HG03196 (cell line): Measurements from ENCODE around the gene PLOD2.

ENCODE experiments used
- ATAC-seq: cut with Tn5 transposase; IDR thresholded peaks from one replicate; pipeline ENCODE4 v1.9.1; 2021; ENCODE audit not compliant: unreplicated experiment

PLOD2 gene

DNA sequence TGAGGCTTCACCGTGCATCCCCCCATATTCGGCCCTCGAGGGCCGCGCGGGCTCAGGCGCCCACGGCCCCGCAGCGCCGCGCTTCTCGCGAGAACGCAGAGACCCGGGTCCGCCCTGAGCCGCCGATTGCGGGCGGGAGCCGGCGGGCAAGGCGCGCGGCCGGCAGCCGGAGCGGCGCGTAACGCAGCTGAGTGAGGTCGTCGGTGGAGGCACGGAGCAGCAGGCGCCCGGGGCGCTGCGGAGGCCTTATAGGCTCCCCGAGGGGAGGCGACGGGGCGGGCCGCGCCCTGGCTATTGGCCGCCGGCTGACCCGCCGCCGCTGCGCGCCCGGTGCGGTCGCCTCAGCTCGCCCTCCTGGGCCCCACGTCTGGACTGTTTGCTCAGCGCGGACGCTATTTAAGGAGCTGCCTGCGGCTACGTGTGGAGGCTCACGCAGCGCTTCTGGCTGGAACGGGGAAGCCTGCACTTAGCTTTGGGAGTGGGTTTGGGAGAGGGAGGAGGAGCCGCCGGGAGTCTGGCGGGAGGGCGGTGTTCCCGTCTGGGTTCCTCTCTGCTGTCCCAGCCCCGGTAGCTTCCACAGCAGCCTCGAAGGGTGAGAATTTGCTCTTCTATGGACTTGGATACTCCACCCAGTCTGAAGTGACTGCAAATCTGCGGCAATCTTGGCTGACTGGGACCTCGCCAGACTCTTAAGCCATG is at the start of gene PLOD2:
Gene PLOD2 (minus strand): TSS at position 221 of the 699 bp plus-strand sequence. CDS start 195 bp downstream, at position 26.
- peak; percentile 67 for ATAC-seq

DNA sequence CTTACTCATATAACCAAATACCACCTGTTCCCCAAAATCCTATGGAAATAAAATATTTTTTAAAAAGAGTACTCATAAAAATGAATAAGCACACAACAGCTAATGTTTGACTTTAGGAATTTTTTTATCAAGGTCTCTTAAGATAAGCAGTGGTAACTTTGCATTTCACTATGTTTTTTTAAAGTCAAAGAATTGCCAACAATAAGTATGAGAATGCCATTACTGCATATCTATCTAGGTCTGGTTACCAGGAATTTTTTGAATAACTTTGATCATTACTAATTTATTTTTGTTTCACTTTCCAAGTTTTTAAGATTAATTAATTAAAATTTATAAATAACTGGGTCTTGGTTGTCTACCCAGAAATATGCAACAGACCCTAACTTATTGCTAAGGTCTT is 48.4 kb upstream of the PLOD2 start:
- ATAC-seq = no peak

DNA sequence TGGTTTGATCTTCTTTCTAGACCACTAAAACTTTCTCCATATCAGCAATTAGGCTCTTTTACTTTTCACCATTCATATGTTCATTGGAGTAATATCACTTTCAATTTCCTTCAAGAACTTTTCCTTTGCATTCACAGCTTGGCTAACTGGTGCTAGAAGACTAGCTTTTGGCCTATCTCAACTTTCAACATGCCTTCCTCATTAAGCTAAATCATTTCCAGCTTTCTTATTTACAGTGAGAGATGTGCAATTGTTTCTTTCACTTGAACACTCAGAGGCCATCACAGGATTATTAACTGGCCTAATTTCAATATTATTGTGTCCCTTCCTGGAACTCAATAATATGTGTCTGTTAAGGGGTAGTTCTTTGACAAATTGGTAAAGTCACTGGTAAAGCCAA is 42.8 kb upstream of the PLOD2 start:
- ATAC-seq = no peak

DNA sequence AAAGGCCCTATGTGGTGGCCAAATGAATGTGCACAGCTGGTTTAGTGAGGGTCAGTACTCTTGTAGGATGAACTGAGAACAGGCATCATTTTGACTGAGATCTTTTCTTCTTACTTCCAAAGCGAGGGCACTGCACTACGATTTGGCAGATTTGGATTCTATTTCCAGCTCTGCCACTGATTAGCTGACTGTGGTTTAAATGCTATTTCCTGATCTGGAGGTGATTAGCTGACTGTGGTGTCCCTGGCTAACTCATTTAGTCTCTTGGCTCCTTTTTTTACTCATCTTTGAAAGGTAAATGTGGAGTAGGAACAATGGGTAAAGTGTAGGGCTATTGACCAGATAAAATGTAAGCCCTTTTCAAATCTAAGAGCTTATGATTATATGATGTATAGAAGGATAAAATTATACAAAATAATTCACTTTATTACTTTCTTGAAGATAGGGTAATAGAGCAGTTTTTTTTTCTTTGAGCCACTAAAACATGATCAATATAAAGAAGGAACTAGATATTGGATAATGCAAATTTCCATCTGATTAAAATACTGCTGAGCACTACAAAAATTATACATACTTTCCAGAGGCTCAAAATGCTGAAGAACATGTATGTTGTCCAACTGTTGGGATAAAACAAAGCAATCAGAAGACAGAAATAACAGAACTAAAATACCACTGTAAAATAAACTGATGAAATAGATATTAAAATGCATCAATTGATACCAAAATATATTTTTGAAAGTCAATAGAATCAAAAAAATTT is 39.7 kb upstream of the PLOD2 start:
- no peak for ATAC-seq

DNA sequence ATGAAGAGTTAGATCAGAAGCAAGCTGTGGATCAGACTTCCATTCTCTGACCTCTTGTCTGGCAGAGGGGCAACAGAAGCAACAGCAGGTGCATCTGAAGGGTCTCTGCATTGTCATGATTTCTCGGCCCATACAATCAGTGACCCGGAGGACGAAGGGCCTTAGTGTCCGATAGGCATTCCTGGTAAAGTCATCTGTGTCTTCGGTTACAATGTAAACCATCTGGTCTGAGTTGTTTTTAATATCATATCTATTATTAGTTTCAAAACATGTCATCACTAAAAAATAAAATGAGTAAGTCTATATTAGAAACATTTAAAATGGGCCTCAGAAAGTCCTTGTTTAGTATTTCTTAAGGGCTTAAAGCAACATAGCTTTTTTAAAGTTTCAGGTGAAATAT is 38.8 kb upstream of the PLOD2 start:
- no peak for ATAC-seq

DNA sequence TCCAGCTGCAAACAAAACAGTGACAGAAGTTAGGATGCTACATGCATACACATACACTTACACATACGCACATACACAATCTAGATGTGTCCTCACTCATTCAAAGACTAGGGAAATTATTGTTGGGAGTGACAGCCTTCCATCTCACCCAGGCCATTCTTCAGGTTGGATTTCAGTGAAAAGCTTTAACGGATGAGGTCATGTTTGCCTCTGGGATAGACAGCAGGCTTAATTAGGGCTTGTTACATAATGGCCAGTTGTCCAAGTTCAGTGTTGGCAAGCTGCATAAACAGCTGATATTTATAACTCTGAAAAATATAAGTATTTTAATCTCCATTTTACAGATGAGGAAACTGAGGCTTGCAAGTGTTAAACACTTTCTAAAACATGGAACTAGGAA is 35.8 kb upstream of the PLOD2 start:
- no peak for ATAC-seq

DNA sequence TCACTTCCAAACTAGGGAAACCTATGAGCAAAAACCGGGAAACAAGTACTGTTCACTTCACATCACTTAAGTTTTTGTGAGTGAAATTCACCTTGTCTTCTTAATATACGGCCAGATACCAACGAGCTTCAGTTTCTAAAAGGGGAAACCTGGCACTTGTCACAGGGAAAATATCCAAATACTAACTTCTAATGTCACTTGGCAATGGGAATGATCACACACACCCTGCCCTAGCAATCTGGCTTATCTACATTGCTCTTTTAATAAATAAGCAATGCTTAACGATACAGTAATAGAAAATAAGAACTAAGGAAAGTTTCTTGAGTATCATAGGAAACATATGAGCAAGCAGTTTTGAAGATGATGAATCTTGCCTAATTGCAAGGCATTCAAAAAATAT is 34.6 kb upstream of the PLOD2 start:
- no peak for ATAC-seq

DNA sequence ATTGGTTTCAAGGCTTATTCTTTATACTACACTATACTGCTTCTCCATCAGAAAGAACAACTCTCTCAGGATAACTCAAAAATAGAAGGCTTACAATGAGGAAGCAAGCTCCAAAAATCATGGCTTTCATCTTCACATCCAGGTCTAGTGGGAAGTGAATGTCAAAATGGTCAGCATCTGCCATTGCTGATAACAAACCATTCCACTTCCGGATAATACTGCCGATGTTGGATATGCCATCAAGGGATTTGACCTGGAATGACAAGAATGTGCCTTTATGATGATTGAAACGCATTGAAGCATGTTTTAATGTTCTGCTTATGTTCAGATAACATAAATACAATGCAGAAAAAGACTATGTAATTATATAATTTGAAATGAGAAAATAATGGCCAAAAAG is 34.0 kb upstream of the PLOD2 start:
- no peak for ATAC-seq

DNA sequence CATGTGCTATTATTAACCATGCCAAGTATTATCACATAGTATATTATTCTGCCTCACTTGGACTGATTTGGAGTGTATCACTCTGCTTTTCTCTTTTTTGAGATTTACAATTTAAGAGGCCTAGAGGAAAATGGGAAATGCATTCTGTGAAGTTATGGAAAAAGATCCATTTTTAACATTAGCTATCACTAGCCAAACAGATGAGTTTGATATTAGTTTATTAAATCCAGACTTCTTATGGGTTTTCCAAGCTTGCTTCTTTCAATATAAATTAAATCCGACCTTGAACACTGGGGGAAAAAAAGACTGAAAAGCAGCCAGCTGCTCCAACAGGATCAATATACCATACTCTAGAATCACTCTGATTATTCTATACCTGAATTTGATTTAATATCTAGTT is 30.1 kb upstream of the PLOD2 start:
- no peak for ATAC-seq

DNA sequence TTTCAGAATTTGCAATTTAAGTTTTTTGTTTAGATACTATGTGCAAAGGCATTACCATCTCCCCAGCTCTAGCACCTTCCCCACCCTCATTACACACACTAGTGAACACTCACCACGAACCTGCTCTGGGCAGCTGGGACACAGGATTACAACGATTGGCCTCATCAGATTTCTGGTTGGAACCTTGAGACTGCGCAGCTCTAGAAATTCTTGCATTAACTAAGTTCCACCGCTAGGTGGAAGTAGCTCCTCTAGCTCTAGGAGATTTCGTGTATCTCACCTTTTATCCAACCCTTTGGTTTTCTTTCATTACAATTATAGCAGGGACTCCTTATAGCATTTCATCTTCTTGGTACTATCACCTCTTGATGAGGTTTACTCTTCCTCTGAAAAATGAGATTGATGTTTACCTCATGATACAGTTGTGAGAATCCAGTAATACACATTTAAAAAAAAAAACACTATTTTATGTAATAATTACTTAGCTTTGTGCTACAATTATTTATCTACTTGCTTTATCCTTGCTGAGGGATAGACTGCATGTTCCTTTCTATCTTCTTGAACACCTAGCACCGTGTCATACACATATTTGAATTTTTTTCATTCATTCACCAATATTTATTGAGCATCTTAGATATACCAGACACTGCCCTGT is 28.7 kb upstream of the PLOD2 start:
- peak; percentile 94 for ATAC-seq

DNA sequence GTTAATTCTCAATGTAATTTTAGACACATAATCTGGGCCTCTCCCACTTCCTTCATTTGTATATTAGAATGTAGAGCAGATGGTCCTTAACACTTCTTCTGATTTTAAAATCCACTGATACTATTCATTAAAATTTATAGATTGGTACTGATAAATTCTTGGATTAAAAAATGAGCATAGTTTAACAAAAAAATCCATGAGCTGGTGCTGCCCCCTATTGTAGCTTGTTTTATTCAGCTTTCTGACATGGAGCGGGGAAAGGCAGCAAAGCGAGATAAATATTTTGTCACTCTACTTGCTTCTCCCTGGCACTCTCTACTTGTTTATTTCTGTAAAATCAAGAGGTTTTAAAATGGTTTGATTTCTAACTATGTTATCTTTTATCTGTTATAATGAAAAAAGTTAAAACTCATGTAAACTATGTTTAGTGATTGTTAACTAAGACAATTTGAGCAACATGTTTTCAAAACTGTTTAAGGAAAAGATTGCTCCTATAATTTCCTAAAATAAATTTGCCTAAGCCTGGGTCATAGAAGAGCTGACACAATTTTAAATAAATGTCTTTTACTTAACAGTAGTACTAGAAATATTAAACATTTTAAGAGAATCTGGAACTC is 26.5 kb upstream of the PLOD2 start:
- no peak for ATAC-seq

DNA sequence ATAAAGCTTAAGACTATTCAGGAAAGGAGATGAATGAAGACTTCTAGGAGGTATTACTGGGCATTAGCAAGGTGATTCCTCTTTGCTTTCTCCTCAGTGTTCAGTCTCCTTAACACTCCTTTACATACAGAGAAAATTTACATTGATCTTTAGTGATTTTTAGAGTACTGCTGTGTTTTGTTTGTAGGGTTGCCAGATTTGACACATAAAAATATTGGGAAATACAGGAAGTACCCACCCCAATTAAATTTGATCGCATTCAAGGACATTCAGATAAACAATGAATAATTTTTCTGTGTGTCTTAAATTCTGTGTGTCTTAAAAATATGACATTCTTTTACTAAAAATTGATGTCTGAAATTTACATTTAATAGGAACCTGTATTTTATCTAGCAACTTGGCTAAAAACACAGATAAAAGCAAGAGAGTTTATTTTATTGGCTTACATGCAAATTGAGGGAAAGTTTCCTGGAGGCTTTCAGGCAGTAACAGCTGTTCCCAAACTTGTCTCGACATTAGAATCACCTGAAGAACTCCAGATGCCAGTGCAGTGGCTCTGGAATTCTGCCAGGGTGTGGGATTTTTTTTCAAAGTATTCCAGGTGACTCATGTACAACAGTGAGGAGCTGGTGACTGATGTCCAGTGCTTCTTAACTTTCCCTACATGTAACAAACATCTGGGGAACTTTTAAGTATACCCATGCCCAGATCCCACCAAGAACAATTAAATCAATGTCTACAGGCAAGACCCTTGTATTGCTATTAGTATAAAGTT is 23.4 kb upstream of the PLOD2 start:
- no peak for ATAC-seq

DNA sequence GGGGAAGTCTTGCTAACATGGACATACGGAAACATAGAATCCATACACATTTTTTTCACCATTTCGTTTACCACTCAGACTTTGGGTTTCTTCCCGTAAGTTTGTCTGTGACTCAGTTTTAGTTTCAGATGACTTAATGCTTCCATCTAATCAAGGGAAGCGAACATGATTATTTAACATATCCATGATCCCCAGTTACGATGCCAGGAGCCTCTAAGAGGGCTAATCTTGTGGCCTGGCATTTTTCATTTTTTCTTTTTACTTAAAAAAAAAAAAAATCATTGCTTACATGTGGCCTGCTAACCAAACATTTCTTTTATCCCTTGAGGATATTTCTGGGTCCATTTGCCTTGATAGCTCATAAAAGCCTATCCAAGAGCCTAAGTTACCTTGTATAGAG is 20.2 kb upstream of the PLOD2 start:
- no peak for ATAC-seq

DNA sequence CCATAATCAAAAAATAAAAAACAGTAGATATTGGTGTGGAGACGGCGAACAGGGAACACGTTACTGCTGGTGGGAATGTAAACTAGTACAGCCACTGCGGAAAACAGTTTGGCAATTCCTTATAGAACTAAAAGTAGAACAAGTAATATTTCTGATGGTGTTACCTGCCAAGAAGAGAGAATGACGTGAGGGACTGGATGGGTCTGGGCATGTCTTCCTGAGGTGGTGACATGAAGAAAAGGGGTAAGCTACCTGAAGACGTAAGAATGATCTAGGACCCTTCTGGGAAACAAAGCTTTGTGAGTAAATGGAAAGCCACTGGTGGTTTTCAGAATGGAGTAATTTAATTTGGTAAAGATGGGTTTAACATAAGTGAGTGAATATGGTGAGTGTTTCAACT is 19.4 kb upstream of the PLOD2 start:
- no peak for ATAC-seq

DNA sequence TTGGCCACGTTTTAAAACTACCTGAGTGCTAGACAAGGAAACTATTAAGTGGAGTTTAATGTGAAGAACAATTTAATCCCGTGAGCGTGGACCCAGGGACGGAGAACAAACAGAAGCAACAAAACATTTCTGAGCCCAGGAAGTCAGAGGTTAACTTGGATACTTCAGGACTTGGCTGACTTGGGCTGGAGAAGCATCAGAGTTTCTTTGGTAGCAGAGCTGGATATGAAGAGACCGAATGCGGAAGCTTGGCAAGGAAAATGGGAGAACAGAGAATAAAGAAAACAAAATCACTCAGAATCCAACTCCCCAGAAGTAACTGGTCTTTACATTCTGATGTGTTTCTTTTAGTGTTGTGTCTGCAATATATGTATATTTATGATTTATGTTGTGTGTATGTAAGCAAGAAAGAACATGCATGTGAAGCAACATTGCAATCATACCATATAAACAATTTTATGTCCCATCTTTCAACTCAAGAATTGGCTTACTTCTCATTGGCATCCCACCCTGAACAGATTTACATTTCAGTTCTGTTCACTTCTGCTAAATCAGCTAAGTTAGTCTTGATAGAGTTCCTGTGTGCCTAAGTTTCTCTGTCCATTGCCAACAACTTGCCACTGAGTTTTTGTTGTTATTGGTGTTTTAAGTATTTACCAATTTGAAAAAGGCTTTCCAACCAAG is 17.2 kb upstream of the PLOD2 start:
- no peak for ATAC-seq

DNA sequence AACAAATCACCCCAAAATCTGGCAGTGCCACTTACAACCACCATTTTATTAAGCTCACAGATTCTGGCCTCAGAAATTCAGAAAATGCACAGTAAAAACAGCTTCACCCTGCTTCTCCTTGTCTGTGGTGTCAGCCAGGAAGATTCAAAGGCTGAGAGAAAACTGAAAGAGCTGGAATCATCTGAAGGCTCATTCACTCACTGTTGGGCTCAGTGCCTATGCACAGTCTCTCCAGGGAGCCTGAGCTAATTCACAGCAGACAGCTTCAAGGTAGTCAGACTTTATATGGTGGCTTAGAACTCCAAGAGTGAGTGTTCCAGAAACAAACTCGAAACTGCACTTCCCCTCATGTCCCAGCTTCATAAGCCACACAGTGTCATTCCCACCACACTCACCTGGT is 16.5 kb upstream of the PLOD2 start:
- no peak for ATAC-seq

DNA sequence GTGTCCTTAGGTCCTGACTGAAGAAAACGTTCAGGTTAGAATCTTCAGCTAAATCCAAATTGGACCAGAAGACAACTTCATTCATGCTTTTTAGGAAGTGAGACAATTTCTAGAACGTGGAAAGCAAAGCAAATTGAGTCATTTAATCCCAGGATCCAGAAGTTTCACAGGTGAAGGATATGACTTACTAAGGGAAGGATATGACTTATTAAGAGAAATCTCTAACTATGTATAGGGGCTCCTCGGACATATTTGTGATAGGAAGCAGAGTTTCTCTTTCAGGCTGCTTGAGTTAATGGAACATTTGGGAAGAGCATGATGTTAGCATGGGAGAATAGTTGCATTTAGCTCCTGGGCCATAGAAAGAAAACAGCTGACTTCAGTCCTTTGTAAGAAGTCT is 16.1 kb upstream of the PLOD2 start:
- ATAC-seq = no peak

DNA sequence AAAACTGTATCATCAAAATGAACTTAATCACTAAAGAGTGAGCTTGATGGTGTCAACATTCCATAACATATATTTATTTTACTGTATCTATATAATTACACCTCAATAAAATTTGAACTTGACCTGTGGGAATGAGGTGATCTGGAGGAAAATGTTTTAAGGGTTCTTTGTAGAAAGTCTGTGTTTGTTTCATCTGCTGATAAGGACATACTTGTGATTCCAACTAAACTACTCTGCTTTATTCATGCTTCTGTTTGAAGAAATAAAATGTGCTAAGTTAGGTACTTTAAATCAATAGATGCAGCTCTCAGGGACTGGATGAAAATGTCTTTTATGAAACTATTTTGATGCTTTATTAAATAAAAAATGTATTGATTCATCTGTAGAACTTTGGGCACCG is 11.6 kb upstream of the PLOD2 start:
- ATAC-seq = no peak

DNA sequence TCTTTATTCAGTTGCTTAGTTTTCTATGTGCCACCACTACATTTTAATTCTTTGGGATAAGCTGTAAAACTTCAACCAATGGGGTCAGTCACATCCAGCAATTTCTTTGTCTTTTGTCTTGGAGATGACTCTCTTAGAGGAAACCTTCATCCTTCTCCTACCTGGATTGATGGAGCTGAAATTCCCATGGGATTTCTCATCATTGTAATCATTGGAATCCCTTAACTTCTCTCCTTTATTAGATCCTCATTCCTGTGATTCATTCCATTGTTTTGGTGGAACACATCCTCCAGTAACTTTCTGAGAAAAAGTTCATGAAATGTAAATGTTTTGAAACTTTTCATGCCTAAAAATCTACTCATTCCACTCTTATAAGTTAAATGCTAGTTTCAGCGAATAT is 9.6 kb upstream of the PLOD2 start:
- no peak for ATAC-seq

DNA sequence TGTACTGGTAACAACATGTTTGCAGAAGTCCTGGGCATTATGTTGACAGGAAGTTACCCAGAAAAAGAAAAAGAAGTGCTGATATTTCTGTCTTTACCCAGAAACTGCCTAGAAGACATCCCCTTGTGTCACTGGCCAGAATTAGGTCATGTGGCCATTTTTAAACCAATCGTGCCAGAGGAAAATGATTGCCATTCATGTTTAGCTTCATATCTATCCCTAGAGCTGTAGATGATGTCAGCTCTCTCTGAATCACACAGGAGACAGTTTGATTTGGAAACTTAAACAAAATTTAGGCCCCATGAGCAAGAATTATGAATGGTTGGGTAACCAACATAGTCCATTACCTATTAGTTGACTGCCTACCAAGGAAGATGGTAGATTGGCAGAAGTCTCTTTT is 8.9 kb upstream of the PLOD2 start:
- ATAC-seq = no peak
